Natural killer cell (primary cell): Measurements from ENCODE around the gene IER3. TPM values are rescaled to one million over a fixed set of nuclear protein-coding genes. Genes with fewer than 3 reads are reported as not detected.
A peak's percentile ranks its signal among the peaks of the same experiment; 100 is the strongest.
"Not testable (repeated sequence)": the region's sequence is repeated elsewhere in the genome, so short reads cannot be mapped to it uniquely, and the experiment has no call there.

Source experiments
- ATAC-seq, 3 donors: fragments of 150-1000 bp in 2 of 3; fragments of 200-7000 bp in 1 of 3; cut with Tn5 transposase; 1 replicate in 1 of 3; 2 replicates in 2 of 3; pipeline ENCODE4 v1.10.0; 2021; ENCODE audit warnings: mild to moderate bottlenecking in 2 of 3, moderate library complexity in 2 of 3
- DNase-seq, 2 donors: peaks; one replicate each; pipeline versions ENCODE4 v3.0.0 to v3.0.0-alpha.2; 2013 to 2021; ENCODE audit warnings: mixed read lengths in 1 of 2
- H3K27ac ChIP-seq: one replicate; pipeline ENCODE4 v1.5.1; 2013; ENCODE audit warnings: mild to moderate bottlenecking, low read length
- H3K27me3 ChIP-seq: one replicate; pipeline ENCODE4 v1.6.1; 2013; ENCODE audit warnings: low read length; ENCODE audit not compliant: control insufficient read depth, insufficient read depth
- H3K36me3 ChIP-seq: one replicate; pipeline ENCODE4 v1.6.1; 2013; ENCODE audit warnings: low read length; ENCODE audit not compliant: control insufficient read depth, insufficient read depth
- H3K4me1 ChIP-seq: one replicate; pipeline ENCODE4 v1.6.1; 2013; ENCODE audit warnings: low read length; ENCODE audit not compliant: control insufficient read depth, insufficient read depth
- H3K4me3 ChIP-seq: one replicate; pipeline ENCODE4 v1.5.1; 2013; ENCODE audit warnings: low read length
- H3K9me3 ChIP-seq: one replicate; pipeline ENCODE4 v1.6.1; 2013; ENCODE audit warnings: low read length; ENCODE audit not compliant: control insufficient read depth, insufficient read depth
- H3K27ac Mint-ChIP-seq, 2 donors: one replicate each; pipeline ENCODE4 v1.8.0; 2022; ENCODE audit warnings: mild to moderate bottlenecking in 2 of 2, mixed read lengths in 2 of 2, moderate library complexity in 1 of 2
- H3K27me3 Mint-ChIP-seq, 2 donors: one replicate each; pipeline ENCODE4 v1.8.0; 2022; ENCODE audit warnings: low read depth in 2 of 2, mixed read lengths in 2 of 2
- H3K36me3 Mint-ChIP-seq: one replicate; pipeline ENCODE4 v1.8.0; 2022; ENCODE audit warnings: mixed read lengths
- H3K4me1 Mint-ChIP-seq, 2 donors: one replicate each; pipeline ENCODE4 v1.8.0; 2022; ENCODE audit warnings: mixed read lengths in 2 of 2
- H3K4me3 Mint-ChIP-seq: one replicate; pipeline ENCODE4 v1.8.0; 2022; ENCODE audit warnings: mild to moderate bottlenecking, moderate library complexity, mixed read lengths
- H3K9me3 Mint-ChIP-seq, 2 donors: one replicate each; pipeline ENCODE4 v1.8.0; 2022; ENCODE audit warnings: mixed read lengths in 2 of 2
- CTCF ChIP-seq: fragments of 200-600 bp; IDR thresholded peaks from one replicate; pipeline ENCODE4 v1.8.0; 2022; ENCODE audit warnings: antibody characterized with exemption
- WGBS: methylation state at CpG from one replicate; pipeline ENCODE4 v1.1.7; 2013; ENCODE audit warnings: missing lambda C conversion rate; ENCODE audit not compliant: insufficient coverage; 5-methylcytosine and 5-hydroxymethylcytosine counted together
- intact Hi-C: fragments of 100-400 bp; cut with micrococcal nuclease; formaldehyde crosslinking; loops from one replicate; pipeline ENCODE4 v1.14.2; 2022
- total RNA-seq, 4 donors: library from RNA; stranded (reverse); fragments of 120-200 nt in 1 of 4; gene quantifications; one replicate each; pipeline versions ENCODE4 v1.2.3 to v1.2.4, GENCODE V29; 2013 to 2022

IER3 gene
- total RNA-seq, 3 donors from 2014 or later (not counting 1 experiment from before 2014, with no cell fraction given), result 39.7 to 105 (median 66.5) TPM

- ATAC-seq (no peak), DNase-seq (no peak)
- Mint-ChIP-seq H3K27ac (peak overlapping the region; percentile 71 to 100), H3K9me3 (no peaks in the 10 kb centered on the region), H3K27me3 (no peaks in the 10 kb centered on the region), H3K4me1 (peaks cover 41 to 54% of the 10 kb centered on the region in 2 donors), H3K4me3 (no peak overlapping the region), H3K36me3 (peaks cover 14% of the 10 kb centered on the region)
- peaks cover 71% of the 10 kb centered on the region for H3K36me3 ChIP-seq
- peaks cover 31% of the 10 kb centered on the region for H3K4me1 ChIP-seq
- no peak overlapping the region for H3K27ac ChIP-seq
- no peaks in the 10 kb centered on the region for H3K9me3 ChIP-seq
- intact Hi-C loops, result no loop called here
- H3K4me3 ChIP-seq, result no peak overlapping the region
- no peak for TF ChIP-seq CTCF
- H3K27me3 ChIP-seq, result no peaks in the 10 kb centered on the region
- WGBS, result 80% methylated on average over 3 of the region's 3 CpGs
Observed at GRCh38 chr6:30725713-30726505, 18.4 kb downstream of the IER3 start.

GRCh38 chr6:30724906-30725667, 19.3 kb downstream of the IER3 start:
- H3K4me1 Mint-ChIP-seq, result peaks cover 41 to 50% of the 10 kb centered on the region in 2 donors
- H3K36me3 ChIP-seq, result peaks cover 63% of the 10 kb centered on the region
- no peaks in the 10 kb centered on the region for H3K27me3 ChIP-seq
- DNase-seq, result no peak
- H3K36me3 Mint-ChIP-seq, result peaks cover 14% of the 10 kb centered on the region
- no peak overlapping the region for H3K27ac ChIP-seq
- H3K9me3 ChIP-seq, result no peaks in the 10 kb centered on the region
- no peaks in the 10 kb centered on the region for H3K9me3 Mint-ChIP-seq
- WGBS, result 61% methylated on average over 5 of the region's 6 CpGs
- H3K4me3 Mint-ChIP-seq, result no peak overlapping the region
- ATAC-seq, result no peak
- peak overlapping the region; percentile 71 to 100 for H3K27ac Mint-ChIP-seq
- H3K4me3 ChIP-seq, result no peak overlapping the region
- H3K27me3 Mint-ChIP-seq, result no peaks in the 10 kb centered on the region
- intact Hi-C loops, result no loop called here
- peaks cover 23% of the 10 kb centered on the region for H3K4me1 ChIP-seq
- TF ChIP-seq CTCF, result no peak

GRCh38 chr6:30723843-30724741, 20.3 kb downstream of the IER3 start:
- intact Hi-C loops, result loop anchor here (2.0 kb wide), 1 partner anchor 241 kb away; no protein-coding TSS in a partner anchor
- not testable (repeated sequence) for ATAC-seq, H3K9me3 Mint-ChIP-seq, H3K9me3 ChIP-seq, DNase-seq, H3K27me3 Mint-ChIP-seq, H3K27me3 ChIP-seq, H3K27ac ChIP-seq, H3K4me3 ChIP-seq
- Mint-ChIP-seq H3K4me1 (peaks cover 50 to 57% of the 10 kb centered on the region in 2 donors), H3K27ac (peak overlapping the region; percentile 71 to 100), H3K36me3 (peaks cover 14% of the 10 kb centered on the region), H3K4me3 (peak overlapping the region; percentile 60)
- WGBS, result 83% methylated on average over 26 of the region's 29 CpGs
- peaks cover 30% of the 10 kb centered on the region for H3K4me1 ChIP-seq
- H3K36me3 ChIP-seq, result peaks cover 53% of the 10 kb centered on the region

GRCh38 chr6:30723159-30723842, 21.0 kb downstream of the IER3 start:
- DNase-seq, H3K9me3 ChIP-seq, H3K27me3 ChIP-seq, ATAC-seq, H3K9me3 Mint-ChIP-seq, H3K27me3 Mint-ChIP-seq, H3K27ac ChIP-seq, H3K4me3 ChIP-seq: not testable (repeated sequence)
- H3K4me1 Mint-ChIP-seq, result peaks cover 50 to 57% of the 10 kb centered on the region in 2 donors
- WGBS, result 80% methylated on average over 16 of the region's 16 CpGs
- peaks cover 53% of the 10 kb centered on the region for H3K36me3 ChIP-seq
- peak overlapping the region; percentile 92 for H3K4me3 Mint-ChIP-seq
- H3K36me3 Mint-ChIP-seq, result peaks cover 14% of the 10 kb centered on the region
- peaks cover 30% of the 10 kb centered on the region for H3K4me1 ChIP-seq
- intact Hi-C loops, result loop anchor here (2.0 kb wide), 1 partner anchor 240 kb away; no protein-coding TSS in a partner anchor
- peak overlapping the region; percentile 96 to 100 for H3K27ac Mint-ChIP-seq
